Measurements from ENCODE around the gene KCMF1. TPM values are rescaled to one million over a fixed set of nuclear protein-coding genes. Genes with fewer than 3 reads are reported as not detected.

The KCMF1 gene
- total RNA-seq, 1 donor from 2014 or later, result 96.6 TPM

GRCh38 chr2:85009019-85009618, 38.2 kb downstream of the KCMF1 start:
- H3K27me3 Mint-ChIP-seq, result no peaks in the 10 kb centered on the region
- intact Hi-C loops (cut with micrococcal nuclease), result no loop called here
- peak; percentile 67 for ATAC-seq (ENCODE audit: low read depth)
- H3K27ac Mint-ChIP-seq, result peak overlapping the region; percentile 76
- peaks cover 26% of the 10 kb centered on the region for H3K36me3 Mint-ChIP-seq (ENCODE audit: low read depth)
- no peak for TF ChIP-seq CTCF (IDR thresholded peaks at IDR 0.05)
- peak overlapping the region; percentile 33 for H3K4me3 Mint-ChIP-seq
- DNase-seq, result no peak
- peaks cover 3% of the 10 kb centered on the region for H3K9me3 Mint-ChIP-seq
- CTCF ChIA-PET, result interaction anchor here (0.8 kb wide), 1 partner anchor 84 kb away, joined by 3 read pairs; no protein-coding TSS in a partner anchor
- peaks cover 75% of the 10 kb centered on the region for H3K4me1 Mint-ChIP-seq
- POLR2A ChIA-PET, result no interaction called here

- ChIA-PET CTCF (interaction anchor here (0.8 kb wide), 1 partner anchor 84 kb away, joined by 5 read pairs; no protein-coding TSS in a partner anchor), POLR2A (interaction anchor here (0.6 kb wide), 1 partner anchor 129 kb away, joined by 3 read pairs; no protein-coding TSS in a partner anchor)
- Mint-ChIP-seq H3K9me3 (peaks cover 3% of the 10 kb centered on the region), H3K4me1 (peaks cover 85% of the 10 kb centered on the region), H3K27ac (no peak overlapping the region), H3K36me3 (ENCODE audit: low read depth) (peaks cover 24% of the 10 kb centered on the region), H3K27me3 (no peaks in the 10 kb centered on the region), H3K4me3 (no peak overlapping the region)
- no peak for TF ChIP-seq CTCF (IDR thresholded peaks at IDR 0.05)
- intact Hi-C loops (cut with micrococcal nuclease), result no loop called here
- ATAC-seq (ENCODE audit: low read depth) (no peak), DNase-seq (no peak)
These were observed 39.4 kb downstream of the KCMF1 start for GRCh38 chr2:85010404-85010803.

- POLR2A ChIA-PET, result interaction anchor here (0.6 kb wide), 1 partner anchor 129 kb away, joined by 3 read pairs; no protein-coding TSS in a partner anchor
- TF ChIP-seq CTCF (IDR thresholded peaks at IDR 0.05), result no peak
- Mint-ChIP-seq H3K9me3 (peaks cover 3% of the 10 kb centered on the region), H3K27me3 (no peaks in the 10 kb centered on the region), H3K36me3 (ENCODE audit: low read depth) (peaks cover 21% of the 10 kb centered on the region), H3K4me1 (peaks cover 86% of the 10 kb centered on the region), H3K4me3 (no peak overlapping the region), H3K27ac (no peak overlapping the region)
- CTCF ChIA-PET, result interaction anchor here (3.6 kb wide), 1 partner anchor 85 kb away, joined by 29 read pairs; no protein-coding TSS in a partner anchor
- ATAC-seq (ENCODE audit: low read depth) (no peak), DNase-seq (no peak)
- intact Hi-C loops (cut with micrococcal nuclease), result no loop called here
These were observed 40.1 kb downstream of the KCMF1 start for GRCh38 chr2:85011098-85011497.

- no peak for ATAC-seq (ENCODE audit: low read depth)
- ChIA-PET CTCF (interaction anchor here (0.7 to 3.6 kb wide), 3 partner anchors 9 to 86 kb away, joined by 3 to 29 read pairs (median 3); no protein-coding TSS in a partner anchor), POLR2A (interaction anchor here (0.9 to 2.6 kb wide), 2 partner anchors 41 to 72 kb away, joined by 3 to 9 read pairs; partner anchors contain the start of gene KCMF1)
- no peak for TF ChIP-seq CTCF (IDR thresholded peaks at IDR 0.05)
- H3K36me3 Mint-ChIP-seq (ENCODE audit: low read depth), result peaks cover 21% of the 10 kb centered on the region
- peaks cover 86% of the 10 kb centered on the region for H3K4me1 Mint-ChIP-seq
- H3K27me3 Mint-ChIP-seq, result no peaks in the 10 kb centered on the region
- H3K4me3 Mint-ChIP-seq, result no peak overlapping the region
- no peak for DNase-seq
- intact Hi-C loops (cut with micrococcal nuclease), result no loop called here
- peaks cover 3% of the 10 kb centered on the region for H3K9me3 Mint-ChIP-seq
- peak overlapping the region; percentile 21 for H3K27ac Mint-ChIP-seq
These were observed 40.8 kb downstream of the KCMF1 start for GRCh38 chr2:85011747-85012146.

GRCh38 chr2:85012431-85012830, 41.5 kb downstream of the KCMF1 start:
- no peak for ATAC-seq (ENCODE audit: low read depth)
- H3K27ac Mint-ChIP-seq, result no peak overlapping the region
- no peak overlapping the region for H3K4me3 Mint-ChIP-seq
- no peaks in the 10 kb centered on the region for H3K27me3 Mint-ChIP-seq
- ChIA-PET POLR2A (interaction anchor here (0.6 to 2.6 kb wide), 3 partner anchors 42 to 380 kb away, joined by 3 to 9 read pairs (median 3); partner anchors contain the start of gene KCMF1), CTCF (interaction anchor here (0.7 to 3.6 kb wide), 3 partner anchors 8 to 86 kb away, joined by 3 to 29 read pairs (median 3); no protein-coding TSS in a partner anchor)
- intact Hi-C loops (cut with micrococcal nuclease), result no loop called here
- DNase-seq, result no peak
- peaks cover 16% of the 10 kb centered on the region for H3K36me3 Mint-ChIP-seq (ENCODE audit: low read depth)
- peaks cover 3% of the 10 kb centered on the region for H3K9me3 Mint-ChIP-seq
- H3K4me1 Mint-ChIP-seq, result peaks cover 85% of the 10 kb centered on the region
- no peak for TF ChIP-seq CTCF (IDR thresholded peaks at IDR 0.05)
